Stimulated activated CD4-positive, alpha-beta T cell treated with anti-CD3 and anti-CD28 coated beads, TNF-alpha, amount 100 ng/mL, for 1 hour (primary cell): ENCODE measurements around the gene CACNG8.

ENCODE experiments used
- DNase-seq, 3 donors: peaks; one replicate each; pipeline ENCODE4 v3.0.0-alpha.2; 2020; ENCODE audit warnings: low read depth in 3 of 3, low spot score in 1 of 3

The CACNG8 gene

GRCh38 chr19:53961523-53962356 lies 997 bp upstream of the CACNG8 start:
- no peak for DNase-seq

- DNase-seq, result no peak
Observed at GRCh38 chr19:53965091-53965490, 2.4 kb downstream of the CACNG8 start.

- DNase-seq, result no peak
Observed at GRCh38 chr19:53966931-53967330, 4.2 kb downstream of the CACNG8 start.

DNA sequence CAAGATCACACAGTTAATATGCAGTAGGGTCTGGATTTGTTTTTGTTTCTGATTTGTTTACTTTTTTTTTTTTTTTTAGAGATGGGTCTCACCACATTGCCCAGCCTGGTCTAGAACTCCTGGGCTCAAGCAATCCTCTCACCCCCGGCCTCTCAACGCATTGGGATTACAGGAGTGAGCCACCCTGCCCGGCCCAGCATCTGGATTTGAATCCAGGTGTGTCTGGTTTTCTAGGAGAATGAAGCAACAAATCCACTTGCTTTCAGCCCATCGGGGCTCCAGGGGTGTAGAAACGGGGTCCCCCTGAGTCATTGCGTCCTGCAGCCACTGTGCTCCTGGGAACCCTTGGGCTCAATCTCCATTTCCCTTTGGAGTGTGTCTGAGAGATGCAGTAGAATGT lies 6.6 kb downstream of the CACNG8 start:
- DNase-seq, result no peak

GRCh38 chr19:53971673-53972072 lies 8.9 kb downstream of the CACNG8 start:
- DNase-seq, result no peak

DNA sequence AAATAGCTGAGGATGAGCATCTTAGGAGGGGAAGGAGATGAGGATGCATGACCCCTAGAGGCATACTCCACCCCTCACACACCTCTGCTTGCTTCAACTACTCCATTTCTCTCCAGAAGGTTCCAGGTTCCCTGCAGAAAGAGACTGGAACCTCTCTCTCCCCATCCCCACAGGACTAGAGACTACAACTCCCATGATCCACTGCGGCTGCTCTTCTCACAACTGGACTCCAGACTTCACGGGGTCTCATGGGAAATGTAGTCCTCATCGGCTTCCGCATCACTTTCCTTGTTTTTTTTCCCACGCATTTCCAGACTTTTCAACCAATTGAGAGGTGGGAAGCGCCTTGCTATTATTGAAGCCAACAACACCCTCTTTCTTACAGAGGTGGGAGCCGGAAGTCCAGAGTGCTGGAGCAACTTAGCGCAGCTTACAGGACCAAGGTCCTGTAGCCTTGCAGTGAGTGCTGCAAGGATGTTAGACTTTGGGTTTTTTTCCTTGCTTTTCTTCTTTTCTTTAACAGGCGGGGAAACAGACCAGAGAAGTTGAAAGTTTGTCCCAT lies 14.8 kb downstream of the CACNG8 start:
- peak in 2 of 3 donors; percentile 12 to 30 for DNase-seq

- no peak for DNase-seq
Observed at GRCh38 chr19:53977991-53978731, 15.4 kb downstream of the CACNG8 start.

- no peak for DNase-seq
Observed at GRCh38 chr19:53978975-53979801, 16.5 kb downstream of the CACNG8 start.

DNA sequence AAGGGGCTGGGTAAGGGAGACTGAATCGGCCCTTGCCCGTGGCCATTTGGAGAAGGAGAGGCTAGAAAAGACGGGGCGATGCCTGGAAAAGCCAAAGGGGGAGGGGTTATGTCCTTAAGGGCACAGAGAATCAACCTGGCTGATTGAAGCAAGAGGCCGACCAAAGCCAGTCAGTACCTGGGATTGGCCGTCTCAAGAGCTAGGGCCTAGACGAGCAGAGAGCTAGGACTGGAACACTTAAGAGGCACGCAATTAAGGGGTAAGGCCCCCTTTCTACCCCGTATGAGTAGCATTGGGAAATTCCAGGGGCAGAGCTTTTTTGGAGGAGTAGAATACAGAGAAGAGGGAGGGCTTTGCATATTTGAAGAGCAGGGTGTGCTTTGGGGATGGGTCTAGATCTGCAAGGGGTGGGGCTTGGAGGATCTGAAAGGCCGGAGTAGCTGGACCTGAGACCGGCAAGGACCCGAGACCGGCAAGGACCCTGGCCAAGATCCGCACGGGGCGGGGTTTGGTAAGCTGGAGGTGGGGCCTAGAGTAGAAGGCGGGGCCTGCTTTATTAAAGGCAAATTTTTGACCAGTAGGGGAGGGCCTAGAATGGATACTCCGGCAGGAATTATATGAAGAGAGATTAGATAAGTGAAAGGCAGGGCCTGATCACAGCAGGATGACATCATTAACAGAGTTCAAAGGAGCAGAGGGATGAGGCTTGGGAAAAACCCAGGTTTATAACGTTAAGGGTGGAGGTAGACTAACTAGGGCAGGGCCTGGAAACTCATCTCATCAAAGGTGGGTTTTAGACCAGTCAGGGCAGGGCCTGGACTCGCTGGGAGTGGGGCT lies 18.0 kb downstream of the CACNG8 start:
- no peak for DNase-seq

GRCh38 chr19:53981376-53981951 lies 18.7 kb downstream of the CACNG8 start:
- DNase-seq, result no peak

DNA sequence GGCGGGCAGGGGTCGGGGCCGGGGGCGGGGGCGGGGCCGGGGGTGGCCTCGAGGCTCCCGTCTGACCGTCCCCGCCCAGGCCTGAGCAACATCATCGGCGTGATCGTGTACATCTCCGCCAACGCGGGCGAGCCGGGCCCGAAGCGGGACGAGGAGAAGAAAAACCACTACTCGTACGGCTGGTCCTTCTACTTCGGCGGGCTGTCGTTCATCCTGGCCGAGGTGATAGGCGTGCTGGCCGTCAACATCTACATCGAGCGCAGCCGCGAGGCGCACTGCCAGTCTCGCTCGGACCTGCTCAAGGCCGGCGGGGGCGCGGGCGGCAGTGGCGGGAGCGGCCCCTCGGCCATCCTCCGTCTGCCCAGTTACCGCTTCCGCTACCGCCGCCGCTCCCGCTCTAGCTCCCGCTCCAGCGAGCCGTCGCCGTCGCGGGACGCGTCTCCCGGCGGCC lies 19.3 kb downstream of the CACNG8 start:
- no peak for DNase-seq

DNA sequence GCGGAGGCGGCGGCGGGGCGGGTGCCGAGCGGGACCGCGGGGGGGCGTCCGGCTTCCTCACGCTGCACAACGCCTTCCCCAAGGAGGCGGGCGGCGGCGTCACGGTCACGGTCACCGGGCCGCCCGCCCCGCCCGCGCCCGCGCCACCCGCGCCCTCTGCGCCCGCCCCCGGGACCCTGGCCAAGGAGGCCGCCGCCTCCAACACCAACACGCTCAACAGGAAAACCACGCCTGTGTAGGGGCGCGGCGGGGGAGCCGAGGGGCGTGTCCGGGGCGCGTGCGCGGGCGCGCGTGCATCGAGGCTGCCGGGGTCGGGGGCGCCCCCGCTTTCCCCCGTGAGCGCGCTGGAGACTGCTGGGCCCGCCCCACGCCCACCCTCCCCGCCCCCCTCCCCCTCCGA lies 19.9 kb downstream of the CACNG8 start:
- no peak for DNase-seq

GRCh38 chr19:53983457-53984289 lies 20.9 kb downstream of the CACNG8 start:
- no peak for DNase-seq

DNA sequence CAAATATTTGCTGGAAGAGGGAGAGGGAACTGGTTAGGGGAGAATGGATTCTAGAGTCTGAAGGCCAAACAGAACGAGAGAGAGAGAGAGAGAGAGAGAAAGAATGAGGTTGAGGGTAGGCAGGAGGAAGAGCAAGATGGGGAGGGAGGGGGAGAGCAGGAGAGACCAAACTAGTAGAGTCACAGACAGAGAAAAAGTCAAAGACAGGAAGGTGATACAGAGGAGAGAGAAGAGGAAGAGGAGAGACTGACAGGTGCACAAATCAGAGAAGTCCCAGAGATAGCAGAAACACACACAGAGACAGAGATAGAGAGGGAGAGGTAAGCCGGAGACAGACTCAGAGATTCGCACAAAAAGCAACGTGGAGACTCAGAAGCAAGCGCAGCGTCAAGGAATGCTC lies 23.1 kb downstream of the CACNG8 start:
- no peak for DNase-seq

DNA sequence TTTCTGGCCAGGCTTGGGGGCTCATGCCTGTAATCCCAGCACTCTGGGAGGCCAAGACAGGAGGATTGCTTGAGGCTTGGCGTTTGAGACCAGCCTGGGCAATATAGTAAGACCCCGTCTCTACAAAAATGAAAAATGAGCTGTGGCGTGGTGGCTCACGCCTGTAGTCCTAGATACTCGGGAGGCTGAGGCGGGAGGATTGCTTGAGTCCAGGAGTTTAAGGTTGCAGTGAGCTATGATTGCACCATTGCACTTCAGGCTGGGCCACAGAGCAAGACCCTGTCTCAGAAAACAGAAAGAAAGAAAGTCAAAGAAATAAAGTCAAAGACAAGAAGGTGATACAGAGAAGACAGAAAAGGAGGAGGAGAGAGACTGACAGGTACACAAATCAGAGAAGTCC lies 26.2 kb downstream of the CACNG8 start:
- DNase-seq, result no peak

- DNase-seq, result no peak
Observed at GRCh38 chr19:53989600-53990533, 27.1 kb downstream of the CACNG8 start.

GRCh38 chr19:53991224-53992113 lies 28.7 kb downstream of the CACNG8 start, which contains the start of gene CACNG6:
Gene CACNG6, plus strand, starts transcription at chr19:53991637. Its CDS starts 1,241 bp downstream, at chr19:53992878.
- no peak for DNase-seq
